SU-DHL-6 (cell line): Measurements from ENCODE around the gene UQCC5.

Source experiments
- CTCF ChIP-seq: fragments of 200-600 bp; sonication (generic); IDR thresholded peaks from one replicate; pipeline ENCODE4 v1.5.1; 2017; ENCODE audit warnings: antibody characterized with exemption, mild to moderate bottlenecking, low read length, moderate library complexity; ENCODE audit not compliant: insufficient read depth, poor library complexity, severe bottlenecking
- EZH2phosphoT487 ChIP-seq: fragments of 200-600 bp; sonication (generic), shearing (Covaris generic); conservative IDR thresholded peaks from 2 replicates; pipeline ENCODE4 v1.6.1; 2018; ENCODE audit warnings: mild to moderate bottlenecking, antibody characterized with exemption, low read length, moderate library complexity, mixed read lengths

GRCh38 chr3:52534281-52535183 is 1.9 kb upstream of the UQCC5 start:
- TF ChIP-seq CTCF (no peak), EZH2phosphoT487 (no peak)
